ENCODE measurements around the gene TACC3.

Gene TACC3

DNA sequence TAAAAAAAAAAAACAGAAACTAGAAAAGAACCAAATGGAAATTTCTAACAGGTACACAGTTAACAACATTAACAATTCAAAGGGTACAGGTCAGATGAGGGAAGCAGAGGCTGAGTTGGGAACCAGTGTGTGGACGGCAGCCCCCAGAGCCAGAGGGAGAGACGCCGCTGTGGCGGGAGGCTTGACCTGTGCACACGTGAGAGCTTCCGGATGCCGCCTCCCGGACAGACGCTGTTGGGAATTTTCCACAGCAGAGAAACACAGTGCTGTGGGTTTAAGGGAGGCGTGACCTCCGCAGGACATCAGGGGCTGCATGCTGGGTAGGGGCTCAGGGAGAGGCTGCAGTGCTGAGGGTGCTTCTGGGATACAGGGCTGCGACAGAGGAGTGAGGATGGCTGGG, 22.2 kb downstream of the TACC3 start:
- H3K36me3 ChIP-seq (ENCODE audit: low read depth), result peaks cover 52% of the 10 kb centered on the region
- no peak overlapping the region for H3K27ac ChIP-seq (ENCODE audit: poor library complexity, severe bottlenecking)
- H3K4me3 ChIP-seq (ENCODE audit: severe bottlenecking), result no peak overlapping the region
- no peak for DNase-seq (ENCODE audit: low spot score)
- peaks cover 3% of the 10 kb centered on the region for H3K9me3 ChIP-seq (ENCODE audit: severe bottlenecking)
- H3K4me1 ChIP-seq (ENCODE audit: insufficient read depth, poor library complexity, severe bottlenecking), result no peaks in the 10 kb centered on the region
- TF ChIP-seq CTCF (IDR thresholded peaks at IDR 0.05; ENCODE audit: poor library complexity, severe bottlenecking), result no peak
- no peak for ATAC-seq (ENCODE audit: low read depth)
- H3K27me3 ChIP-seq (ENCODE audit: insufficient read depth, poor library complexity, severe bottlenecking), result no peaks in the 10 kb centered on the region

DNA sequence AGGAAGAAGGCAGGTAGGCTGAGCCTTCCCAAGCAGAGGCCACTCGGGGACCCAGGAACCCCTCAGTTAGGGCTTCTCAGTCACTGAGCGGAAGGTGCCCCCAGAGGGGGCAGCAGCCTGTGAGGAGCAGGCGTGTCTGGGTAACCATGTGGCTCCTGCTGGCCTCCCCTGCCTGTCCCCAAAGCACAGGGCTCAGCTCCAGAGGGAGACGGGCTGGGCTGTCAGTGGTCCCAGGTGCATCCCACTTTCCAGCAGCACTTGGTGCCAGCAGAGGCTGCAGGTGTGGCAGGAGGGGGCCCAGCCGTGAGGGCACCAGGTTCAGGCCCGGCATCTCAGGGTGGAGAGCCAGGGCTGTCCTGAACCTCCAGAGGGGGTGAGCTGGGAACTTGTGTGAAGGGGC, 22.7 kb downstream of the TACC3 start:
- H3K36me3 ChIP-seq (ENCODE audit: low read depth), result peaks cover 47% of the 10 kb centered on the region
- H3K9me3 ChIP-seq (ENCODE audit: severe bottlenecking), result no peaks in the 10 kb centered on the region
- H3K4me3 ChIP-seq (ENCODE audit: severe bottlenecking), result no peak overlapping the region
- no peak overlapping the region for H3K27ac ChIP-seq (ENCODE audit: poor library complexity, severe bottlenecking)
- no peak for ATAC-seq (ENCODE audit: low read depth)
- no peaks in the 10 kb centered on the region for H3K27me3 ChIP-seq (ENCODE audit: insufficient read depth, poor library complexity, severe bottlenecking)
- H3K4me1 ChIP-seq (ENCODE audit: insufficient read depth, poor library complexity, severe bottlenecking), result no peaks in the 10 kb centered on the region
- no peak for TF ChIP-seq CTCF (IDR thresholded peaks at IDR 0.05; ENCODE audit: poor library complexity, severe bottlenecking)
- no peak for DNase-seq (ENCODE audit: low spot score)

DNA sequence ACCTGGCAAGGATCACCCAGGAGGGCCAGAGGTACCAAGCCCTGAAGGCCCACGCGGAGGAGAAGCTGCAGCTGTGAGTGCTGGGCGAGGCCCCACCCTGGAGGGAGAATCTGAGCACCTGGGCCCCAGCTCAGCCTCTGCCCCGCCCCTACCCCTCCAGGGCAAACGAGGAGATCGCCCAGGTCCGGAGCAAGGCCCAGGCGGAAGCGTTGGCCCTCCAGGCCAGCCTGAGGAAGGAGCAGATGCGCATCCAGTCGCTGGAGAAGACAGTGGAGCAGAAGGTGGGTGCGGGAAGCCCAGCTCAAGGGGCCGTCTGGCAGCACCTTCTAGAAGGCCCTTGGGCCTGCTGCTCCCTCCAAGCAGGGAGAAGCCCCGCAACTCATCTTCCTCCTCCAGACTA, 23.2 kb downstream of the TACC3 start:
- H3K36me3 ChIP-seq (ENCODE audit: low read depth), result peaks cover 42% of the 10 kb centered on the region
- no peak overlapping the region for H3K4me3 ChIP-seq (ENCODE audit: severe bottlenecking)
- H3K27me3 ChIP-seq (ENCODE audit: insufficient read depth, poor library complexity, severe bottlenecking), result no peaks in the 10 kb centered on the region
- no peaks in the 10 kb centered on the region for H3K4me1 ChIP-seq (ENCODE audit: insufficient read depth, poor library complexity, severe bottlenecking)
- DNase-seq (ENCODE audit: low spot score) (no peak), ATAC-seq (ENCODE audit: low read depth) (no peak)
- no peaks in the 10 kb centered on the region for H3K9me3 ChIP-seq (ENCODE audit: severe bottlenecking)
- TF ChIP-seq CTCF (IDR thresholded peaks at IDR 0.05; ENCODE audit: poor library complexity, severe bottlenecking), result no peak
- H3K27ac ChIP-seq (ENCODE audit: poor library complexity, severe bottlenecking), result no peak overlapping the region

DNA sequence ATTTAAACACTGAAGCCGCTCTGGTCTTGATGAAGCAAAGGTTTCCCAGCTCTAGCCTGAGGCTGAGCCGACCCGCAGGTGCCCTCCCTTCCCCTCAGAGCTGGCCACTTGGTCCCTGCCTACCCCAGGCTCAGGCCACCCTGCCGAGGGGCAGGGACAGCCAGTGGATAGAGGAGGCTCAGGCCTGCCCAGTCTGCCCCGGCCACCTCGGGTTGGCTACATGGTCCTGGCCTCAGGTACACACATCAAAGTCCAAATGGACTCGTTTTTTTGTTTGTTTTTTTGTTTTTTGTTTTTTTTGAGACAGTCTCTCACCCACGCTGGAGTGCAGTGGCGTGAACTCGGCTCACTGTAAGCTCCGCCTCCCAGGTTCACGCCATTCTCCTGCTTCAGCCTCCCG, 23.8 kb downstream of the TACC3 start:
- no peaks in the 10 kb centered on the region for H3K4me1 ChIP-seq (ENCODE audit: insufficient read depth, poor library complexity, severe bottlenecking)
- DNase-seq (ENCODE audit: low spot score), result no peak
- TF ChIP-seq CTCF (IDR thresholded peaks at IDR 0.05; ENCODE audit: poor library complexity, severe bottlenecking), result no peak
- H3K36me3 ChIP-seq (ENCODE audit: low read depth), result peaks cover 37% of the 10 kb centered on the region
- H3K4me3 ChIP-seq (ENCODE audit: severe bottlenecking), result no peak overlapping the region
- H3K27ac ChIP-seq (ENCODE audit: poor library complexity, severe bottlenecking), result no peak overlapping the region
- H3K9me3 ChIP-seq (ENCODE audit: severe bottlenecking), result no peaks in the 10 kb centered on the region
- H3K27me3 ChIP-seq (ENCODE audit: insufficient read depth, poor library complexity, severe bottlenecking), result no peaks in the 10 kb centered on the region
- no peak for ATAC-seq (ENCODE audit: low read depth)

GRCh38 chr4:1745697-1746096, 24.4 kb downstream of the TACC3 start:
- Histone ChIP-seq H3K27me3 (ENCODE audit: insufficient read depth, poor library complexity, severe bottlenecking) (no peaks in the 10 kb centered on the region), H3K4me3 (ENCODE audit: severe bottlenecking) (no peak overlapping the region), H3K4me1 (ENCODE audit: insufficient read depth, poor library complexity, severe bottlenecking) (no peaks in the 10 kb centered on the region), H3K36me3 (ENCODE audit: low read depth) (peaks cover 32% of the 10 kb centered on the region), H3K27ac (ENCODE audit: poor library complexity, severe bottlenecking) (no peak overlapping the region), H3K9me3 (ENCODE audit: severe bottlenecking) (no peaks in the 10 kb centered on the region)
- DNase-seq (ENCODE audit: low spot score) (no peak), ATAC-seq (ENCODE audit: low read depth) (no peak)
- TF ChIP-seq CTCF (IDR thresholded peaks at IDR 0.05; ENCODE audit: poor library complexity, severe bottlenecking), result no peak

Measured in RWPE2 (cell line).